Measurements from ENCODE around the gene AGAP1. TPM values are rescaled to one million over a fixed set of nuclear protein-coding genes. Genes with fewer than 3 reads are reported as not detected.

Gene AGAP1
- total RNA-seq, 4 donors from 2014 or later, result 5.3 to 30.6 (median 19.2) TPM

GRCh38 chr2:235765181-235765820 is 271.5 kb downstream of the AGAP1 start:
- intact Hi-C loops (cut with DNase I; ENCODE audit: low total_unique reads), result no loop called here
- Histone ChIP-seq H3K27me3 (no peaks in the 10 kb centered on the region), H3K27ac (peak overlapping the region in 1 of 2 donors; percentile 35), H3K36me3 (no peaks in the 10 kb centered on the region), H3K4me3 (no peak overlapping the region), H3K9me3 (no peaks in the 10 kb centered on the region), H3K4me1 (no peaks in the 10 kb centered on the region)
- peak; percentile 51 to 75 for DNase-seq
- TF ChIP-seq POLR2A (IDR thresholded peaks at IDR 0.05), result no peak
- no peak for TF ChIP-seq CTCF (IDR thresholded peaks at IDR 0.05)

- H3K36me3 ChIP-seq, result no peaks in the 10 kb centered on the region
- H3K4me1 ChIP-seq, result no peaks in the 10 kb centered on the region
- intact Hi-C loops (cut with DNase I; ENCODE audit: low total_unique reads), result no loop called here
- no peak overlapping the region for H3K4me3 ChIP-seq
- no peaks in the 10 kb centered on the region for H3K9me3 ChIP-seq
- H3K27me3 ChIP-seq, result no peaks in the 10 kb centered on the region
- peak; percentile 68 to 79 for DNase-seq
- H3K27ac ChIP-seq, result peak overlapping the region in 1 of 2 donors; percentile 35
- TF ChIP-seq CTCF (IDR thresholded peaks at IDR 0.05) (peak; percentile 83 to 89 (median 86)), POLR2A (IDR thresholded peaks at IDR 0.05) (no peak)
Measured at GRCh38 chr2:235766278-235766677, 272.4 kb downstream of the AGAP1 start.

- no peaks in the 10 kb centered on the region for H3K4me1 ChIP-seq
- no peaks in the 10 kb centered on the region for H3K27me3 ChIP-seq
- intact Hi-C loops (cut with DNase I; ENCODE audit: low total_unique reads), result no loop called here
- DNase-seq, result no peak
- H3K4me3 ChIP-seq, result no peak overlapping the region
- no peaks in the 10 kb centered on the region for H3K9me3 ChIP-seq
- no peaks in the 10 kb centered on the region for H3K36me3 ChIP-seq
- H3K27ac ChIP-seq, result no peak overlapping the region
- no peak for TF ChIP-seq CTCF (IDR thresholded peaks at IDR 0.05)
- TF ChIP-seq POLR2A (IDR thresholded peaks at IDR 0.05), result no peak
Measured at GRCh38 chr2:235768606-235769005, 274.8 kb downstream of the AGAP1 start.

GRCh38 chr2:235769046-235769445 is 275.2 kb downstream of the AGAP1 start:
- Histone ChIP-seq H3K4me3 (no peak overlapping the region), H3K4me1 (no peaks in the 10 kb centered on the region), H3K27ac (no peak overlapping the region), H3K27me3 (no peaks in the 10 kb centered on the region), H3K9me3 (no peaks in the 10 kb centered on the region), H3K36me3 (no peaks in the 10 kb centered on the region)
- DNase-seq, result no peak
- intact Hi-C loops (cut with DNase I; ENCODE audit: low total_unique reads), result no loop called here
- TF ChIP-seq CTCF (IDR thresholded peaks at IDR 0.05) (no peak), POLR2A (IDR thresholded peaks at IDR 0.05) (no peak)

GRCh38 chr2:235770909-235771820 is 277.3 kb downstream of the AGAP1 start:
- intact Hi-C loops (cut with DNase I; ENCODE audit: low total_unique reads), result loop anchor here (10.0 kb wide), 1 partner anchor 404 kb away; no protein-coding TSS in a partner anchor
- Histone ChIP-seq H3K9me3 (no peaks in the 10 kb centered on the region), H3K27ac (no peak overlapping the region), H3K4me1 (no peaks in the 10 kb centered on the region), H3K27me3 (no peaks in the 10 kb centered on the region), H3K4me3 (no peak overlapping the region), H3K36me3 (no peaks in the 10 kb centered on the region)
- TF ChIP-seq POLR2A (IDR thresholded peaks at IDR 0.05), result no peak
- no peak for TF ChIP-seq CTCF (IDR thresholded peaks at IDR 0.05)
- no peak for DNase-seq

All from uterus (tissue), 4 donors.